ENCODE results near the gene CHMP4A.
A peak's percentile ranks its signal among the peaks of the same experiment; 100 is the strongest.
"Not testable (repeated sequence)": the region's sequence is repeated elsewhere in the genome, so short reads cannot be mapped to it uniquely, and the experiment has no call there.

The CHMP4A gene

GRCh38 chr14:24247422-24247821 lies 34.1 kb upstream of the CHMP4A start:
- DNase-seq (ENCODE audit: low read depth in 2 of 2): no peak

GRCh38 chr14:24246765-24247212 lies 33.5 kb upstream of the CHMP4A start:
- no peak for DNase-seq (ENCODE audit: low read depth in 2 of 2)

GRCh38 chr14:24245350-24245749 lies 32.1 kb upstream of the CHMP4A start:
- not testable (repeated sequence) for DNase-seq (ENCODE audit: low read depth in 2 of 2)

- no peak for DNase-seq (ENCODE audit: low read depth in 2 of 2)
Observed at GRCh38 chr14:24243336-24243836, 30.1 kb upstream of the CHMP4A start.

GRCh38 chr14:24241829-24242443 lies 28.6 kb upstream of the CHMP4A start:
- peak; percentile 79 to 90 for DNase-seq (ENCODE audit: low read depth in 2 of 2)

GRCh38 chr14:24240110-24240918 lies 27.0 kb upstream of the CHMP4A start:
- no peak for DNase-seq (ENCODE audit: low read depth in 2 of 2)

GRCh38 chr14:24238527-24239037 lies 25.3 kb upstream of the CHMP4A start:
- DNase-seq (ENCODE audit: low read depth in 2 of 2): no peak

- no peak for DNase-seq (ENCODE audit: low read depth in 2 of 2)
Observed at GRCh38 chr14:24238123-24238522, 24.8 kb upstream of the CHMP4A start.

GRCh38 chr14:24237463-24237955 lies 24.2 kb upstream of the CHMP4A start:
- DNase-seq (ENCODE audit: low read depth in 2 of 2): no peak

- no peak for DNase-seq (ENCODE audit: low read depth in 2 of 2)
Observed at GRCh38 chr14:24236689-24237462, 23.6 kb upstream of the CHMP4A start.

GRCh38 chr14:24235804-24236688 lies 22.8 kb upstream of the CHMP4A start:
- DNase-seq (ENCODE audit: low read depth in 2 of 2): no peak

- no peak for DNase-seq (ENCODE audit: low read depth in 2 of 2)
Observed at GRCh38 chr14:24234095-24235005, 21.1 kb upstream of the CHMP4A start.

- no peak for DNase-seq (ENCODE audit: low read depth in 2 of 2)
Observed at GRCh38 chr14:24233538-24233866, 20.2 kb upstream of the CHMP4A start.

- DNase-seq (ENCODE audit: low read depth in 2 of 2): no peak
Observed at GRCh38 chr14:24232645-24233537, 19.6 kb upstream of the CHMP4A start, which contains the start of gene GMPR2. Gene GMPR2 (plus strand): TSS chr14:24232929. CDS start chr14:24233254, 325 bp downstream.

GRCh38 chr14:24232121-24232644 lies 18.9 kb upstream of the CHMP4A start, which contains the start of gene NEDD8:
Gene NEDD8 (minus strand): TSS chr14:24232367. CDS start chr14:24232267, 100 bp downstream.
- peak; percentile 65 to 79 for DNase-seq (ENCODE audit: low read depth in 2 of 2)

GRCh38 chr14:24231263-24232120 lies 18.2 kb upstream of the CHMP4A start:
- no peak for DNase-seq (ENCODE audit: low read depth in 2 of 2)

- no peak for DNase-seq (ENCODE audit: low read depth in 2 of 2)
Observed at GRCh38 chr14:24228902-24229301, 15.6 kb upstream of the CHMP4A start.
